NT2/D1 (cell line): ENCODE data around the gene CCDC172.

Source experiments
- SUZ12 ChIP-seq: IDR thresholded peaks from 2 replicates; pipeline ENCODE4 v1.6.1; 2011; ENCODE audit not compliant: insufficient read length, insufficient read depth; ENCODE audit errors: extremely low read depth
- YY1 ChIP-seq: IDR thresholded peaks from 2 replicates; pipeline ENCODE4 v1.6.1; 2011; ENCODE audit not compliant: insufficient read length, insufficient read depth

- TF ChIP-seq SUZ12 (no peak), YY1 (no peak)
These were observed 845 bp downstream of the CCDC172 start for GRCh38 chr10:116324951-116325635.
